ENCODE measurements around the gene OSTM1.

The OSTM1 gene

GRCh38 chr6:108093781-108094300, 19.3 kb upstream of the OSTM1 start:
- Histone ChIP-seq H3K4me2 (ENCODE audit: low read length) (no peak overlapping the region), H3K9me3 (ENCODE audit: control insufficient read depth, insufficient read depth, low read length) (no peaks in the 10 kb centered on the region), H3F3A (ENCODE audit: control insufficient read depth, insufficient read depth) (no peaks in the 10 kb centered on the region), H3K79me2 (ENCODE audit: control insufficient read depth, low read length) (no peaks in the 10 kb centered on the region), H3K4me3 (ENCODE audit: low read length) (no peak overlapping the region), H3K9me2 (replicated peaks; ENCODE audit: control insufficient read depth, low read length) (no peaks in the 10 kb centered on the region), H3K27me3 (ENCODE audit: control insufficient read depth, low read length) (peaks cover 7% of the 10 kb centered on the region), H3K36me3 (ENCODE audit: control insufficient read depth, low read length) (no peaks in the 10 kb centered on the region), H3K27ac (ENCODE audit: low read depth, low read length) (no peak overlapping the region), H3K4me1 (ENCODE audit: control insufficient read depth, low read length) (no peaks in the 10 kb centered on the region), H4K20me1 (ENCODE audit: control insufficient read depth, insufficient read depth, low read depth, low read length) (no peaks in the 10 kb centered on the region)
- no peak for TF ChIP-seq EZH2phosphoT487 (IDR thresholded peaks at IDR 0.05; ENCODE audit: borderline replicate concordance, low read length)
- TF ChIP-seq, protein P1, sequence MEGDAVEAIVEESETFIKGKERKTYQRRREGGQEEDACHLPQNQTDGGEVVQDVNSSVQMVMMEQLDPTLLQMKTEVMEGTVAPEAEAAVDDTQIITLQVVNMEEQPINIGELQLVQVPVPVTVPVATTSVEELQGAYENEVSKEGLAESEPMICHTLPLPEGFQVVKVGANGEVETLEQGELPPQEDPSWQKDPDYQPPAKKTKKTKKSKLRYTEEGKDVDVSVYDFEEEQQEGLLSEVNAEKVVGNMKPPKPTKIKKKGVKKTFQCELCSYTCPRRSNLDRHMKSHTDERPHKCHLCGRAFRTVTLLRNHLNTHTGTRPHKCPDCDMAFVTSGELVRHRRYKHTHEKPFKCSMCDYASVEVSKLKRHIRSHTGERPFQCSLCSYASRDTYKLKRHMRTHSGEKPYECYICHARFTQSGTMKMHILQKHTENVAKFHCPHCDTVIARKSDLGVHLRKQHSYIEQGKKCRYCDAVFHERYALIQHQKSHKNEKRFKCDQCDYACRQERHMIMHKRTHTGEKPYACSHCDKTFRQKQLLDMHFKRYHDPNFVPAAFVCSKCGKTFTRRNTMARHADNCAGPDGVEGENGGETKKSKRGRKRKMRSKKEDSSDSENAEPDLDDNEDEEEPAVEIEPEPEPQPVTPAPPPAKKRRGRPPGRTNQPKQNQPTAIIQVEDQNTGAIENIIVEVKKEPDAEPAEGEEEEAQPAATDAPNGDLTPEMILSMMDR (IDR thresholded peaks at IDR 0.05; ENCODE audit: low read depth, low read length, poor library complexity, severe bottlenecking): no peak

DNA sequence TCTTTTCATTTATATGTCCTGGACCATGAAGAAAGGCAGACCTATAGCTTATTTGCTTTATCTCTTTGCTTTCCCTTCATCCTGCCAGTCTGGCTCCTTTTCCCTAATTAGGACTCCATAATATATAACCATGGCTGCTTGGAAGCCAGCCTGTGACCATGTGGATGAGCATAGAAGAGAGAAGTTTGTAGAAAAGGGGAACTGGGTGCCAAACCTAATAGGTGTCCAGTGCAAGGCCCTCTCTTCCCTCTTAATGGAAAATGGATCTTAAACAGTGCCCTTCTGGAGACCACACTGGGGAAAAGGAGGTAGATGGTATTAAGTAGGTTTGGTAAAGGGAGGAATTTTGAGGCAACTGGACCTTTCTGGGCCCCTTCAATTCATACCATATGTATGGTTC, 16.7 kb upstream of the OSTM1 start:
- H3K36me3 ChIP-seq (ENCODE audit: control insufficient read depth, low read length): no peaks in the 10 kb centered on the region
- peaks cover 7% of the 10 kb centered on the region for H3K27me3 ChIP-seq (ENCODE audit: control insufficient read depth, low read length)
- no peak overlapping the region for H3K27ac ChIP-seq (ENCODE audit: low read depth, low read length)
- H3K4me2 ChIP-seq (ENCODE audit: low read length): no peak overlapping the region
- H3K79me2 ChIP-seq (ENCODE audit: control insufficient read depth, low read length): no peaks in the 10 kb centered on the region
- H3K9me3 ChIP-seq (ENCODE audit: control insufficient read depth, insufficient read depth, low read length): no peaks in the 10 kb centered on the region
- TF ChIP-seq, protein P1 (IDR thresholded peaks at IDR 0.05; ENCODE audit: low read depth, low read length, poor library complexity, severe bottlenecking): no peak
- TF ChIP-seq EZH2phosphoT487 (IDR thresholded peaks at IDR 0.05; ENCODE audit: borderline replicate concordance, low read length): no peak
- no peaks in the 10 kb centered on the region for H3K9me2 ChIP-seq (replicated peaks; ENCODE audit: control insufficient read depth, low read length)
- H4K20me1 ChIP-seq (ENCODE audit: control insufficient read depth, insufficient read depth, low read depth, low read length): no peaks in the 10 kb centered on the region
- H3K4me1 ChIP-seq (ENCODE audit: control insufficient read depth, low read length): no peaks in the 10 kb centered on the region
- H3F3A ChIP-seq (ENCODE audit: control insufficient read depth, insufficient read depth): no peaks in the 10 kb centered on the region
- no peak overlapping the region for H3K4me3 ChIP-seq (ENCODE audit: low read length)

DNA sequence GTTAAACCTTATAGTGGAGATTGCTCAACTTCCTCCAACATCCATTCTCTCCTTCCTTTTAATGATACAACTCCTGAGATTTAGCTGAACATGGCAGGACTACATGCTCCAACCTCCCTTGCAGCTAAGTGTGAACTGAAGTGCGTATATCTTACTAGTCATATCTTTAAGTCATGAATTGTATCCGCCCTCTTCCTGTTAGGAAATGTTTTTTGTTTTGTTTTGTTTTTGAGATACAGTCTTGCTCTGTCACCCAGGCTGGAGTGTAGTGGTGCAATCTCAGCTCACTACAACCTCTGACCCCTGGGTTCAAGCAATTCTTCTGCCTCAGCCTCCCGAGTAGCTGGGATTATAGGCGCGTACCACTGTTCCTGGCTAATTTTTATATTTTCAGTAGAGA, 8.8 kb upstream of the OSTM1 start:
- Histone ChIP-seq H3K4me3 (ENCODE audit: low read length) (no peak overlapping the region), H3K4me2 (ENCODE audit: low read length) (no peak overlapping the region), H3K9me2 (replicated peaks; ENCODE audit: control insufficient read depth, low read length) (no peaks in the 10 kb centered on the region), H3K27ac (ENCODE audit: low read depth, low read length) (no peak overlapping the region), H3K36me3 (ENCODE audit: control insufficient read depth, low read length) (no peaks in the 10 kb centered on the region), H4K20me1 (ENCODE audit: control insufficient read depth, insufficient read depth, low read depth, low read length) (no peaks in the 10 kb centered on the region), H3K79me2 (ENCODE audit: control insufficient read depth, low read length) (no peaks in the 10 kb centered on the region), H3F3A (ENCODE audit: control insufficient read depth, insufficient read depth) (no peaks in the 10 kb centered on the region), H3K27me3 (ENCODE audit: control insufficient read depth, low read length) (peaks cover 13% of the 10 kb centered on the region), H3K9me3 (ENCODE audit: control insufficient read depth, insufficient read depth, low read length) (no peaks in the 10 kb centered on the region), H3K4me1 (ENCODE audit: control insufficient read depth, low read length) (no peaks in the 10 kb centered on the region)
- TF ChIP-seq, protein P1 (IDR thresholded peaks at IDR 0.05; ENCODE audit: low read depth, low read length, poor library complexity, severe bottlenecking): no peak
- TF ChIP-seq EZH2phosphoT487 (IDR thresholded peaks at IDR 0.05; ENCODE audit: borderline replicate concordance, low read length): no peak
